ENCODE measurements around the gene TPI1.

The TPI1 gene

DNA sequence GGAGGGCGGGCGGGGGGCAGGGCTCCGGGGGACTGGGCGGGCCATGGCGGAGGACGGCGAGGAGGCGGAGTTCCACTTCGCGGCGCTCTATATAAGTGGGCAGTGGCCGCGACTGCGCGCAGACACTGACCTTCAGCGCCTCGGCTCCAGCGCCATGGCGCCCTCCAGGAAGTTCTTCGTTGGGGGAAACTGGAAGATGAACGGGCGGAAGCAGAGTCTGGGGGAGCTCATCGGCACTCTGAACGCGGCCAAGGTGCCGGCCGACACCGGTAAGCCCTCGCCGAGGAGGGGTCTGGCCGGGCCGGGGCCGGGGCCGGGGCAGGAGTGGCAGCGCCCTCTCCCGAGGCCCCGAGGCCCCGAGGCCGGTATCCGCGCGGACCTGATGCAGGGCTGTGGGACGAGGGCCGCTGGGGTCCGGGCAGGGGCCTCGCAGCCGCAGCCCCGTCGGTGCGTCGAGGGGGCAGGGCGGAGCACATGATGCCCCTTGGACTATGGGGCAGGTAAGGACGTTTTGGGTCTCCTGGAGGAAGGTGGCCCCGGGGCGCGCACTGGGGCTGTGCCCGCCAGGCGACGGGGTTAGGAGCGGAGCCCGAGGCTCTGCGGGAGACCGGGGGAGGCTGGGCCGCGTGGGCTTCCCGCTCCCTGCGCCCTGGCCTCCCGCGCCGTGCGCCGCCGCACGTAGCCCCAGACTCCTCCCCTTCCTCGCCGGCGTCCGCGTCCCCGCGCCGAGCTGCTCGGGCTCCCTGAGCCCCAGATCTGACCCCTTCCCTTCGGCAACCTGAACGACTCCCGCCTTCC, at the start of gene TPI1:
TPI1 (plus strand) TSS at position 119 of the 798 bp plus-strand sequence; CDS start at position 155, 36 bp downstream.
- no peak for FAIRE-seq

GRCh38 chr12:6817662-6818157, 49.6 kb upstream of the TPI1 start:
- no peak for FAIRE-seq

GRCh38 chr12:6818222-6818621, 49.1 kb upstream of the TPI1 start:
- no peak for FAIRE-seq

DNA sequence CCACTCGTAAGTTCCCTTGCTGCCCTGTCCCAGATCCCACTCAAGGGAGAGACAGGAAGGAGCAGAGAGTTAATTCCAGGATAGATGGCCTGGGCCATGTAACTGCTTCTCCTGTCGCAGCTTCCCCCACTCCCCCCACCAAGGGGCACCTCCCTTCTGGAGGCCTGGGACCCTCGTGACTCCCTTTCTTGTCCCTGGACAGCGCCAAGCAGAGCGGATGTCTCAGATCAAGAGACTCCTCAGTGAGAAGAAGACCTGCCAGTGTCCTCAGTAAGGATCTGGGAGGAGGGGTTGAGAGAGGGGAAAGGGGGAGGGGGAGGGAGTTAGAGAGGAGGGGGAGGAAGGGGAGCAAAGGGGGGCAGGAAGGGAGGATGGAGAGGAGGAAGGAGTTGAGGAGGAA, 48.7 kb upstream of the TPI1 start:
- FAIRE-seq = no peak

GRCh38 chr12:6819106-6820030, 48.0 kb upstream of the TPI1 start:
- FAIRE-seq = no peak

- no peak for FAIRE-seq
These were observed 47.2 kb upstream of the TPI1 start for GRCh38 chr12:6820166-6820565.

DNA sequence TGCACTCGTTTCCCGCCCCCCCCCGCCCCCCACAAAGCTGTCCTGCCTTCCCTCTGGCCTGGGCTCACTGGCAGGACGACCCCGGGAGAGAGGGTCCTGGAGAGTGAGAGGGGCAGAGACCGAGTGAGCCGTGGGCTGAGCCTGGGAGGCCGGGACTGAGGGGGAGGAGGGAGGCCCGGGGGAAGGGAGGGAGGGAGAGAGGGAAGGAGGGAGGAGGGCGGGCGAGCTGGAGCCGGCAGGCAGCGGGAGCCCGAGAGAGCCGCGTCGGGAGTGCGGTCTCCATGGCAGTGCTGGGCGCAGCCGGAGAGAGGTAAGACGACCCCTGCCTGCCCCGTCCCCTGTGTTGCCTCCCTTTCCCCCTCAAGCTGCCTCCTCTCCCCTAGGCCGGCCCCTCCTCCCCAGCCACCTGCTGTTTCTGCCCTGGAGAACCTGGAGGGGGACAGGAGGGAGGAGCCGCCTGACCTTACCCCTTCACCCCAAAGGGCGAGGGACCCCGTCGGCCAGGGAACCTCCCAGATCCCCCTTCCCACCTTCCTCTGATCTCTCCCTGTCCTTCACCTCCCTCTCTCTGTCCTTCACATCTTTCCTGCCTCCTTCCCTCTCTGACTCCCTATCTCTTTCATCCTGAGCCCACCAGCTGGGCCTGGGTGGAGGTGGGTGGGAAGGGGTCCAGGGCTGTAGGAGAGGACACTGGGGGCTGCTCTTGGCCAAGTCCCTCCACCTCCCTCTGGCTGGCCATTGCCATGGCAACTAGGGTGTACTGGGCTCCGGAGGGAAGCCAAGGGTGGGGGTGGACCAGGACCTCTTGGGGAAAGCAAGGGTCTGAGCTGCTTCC, 45.5 kb upstream of the TPI1 start, which contains the start of gene GPR162:
GPR162 (plus strand) TSS at position 231 of the 835 bp plus-strand sequence. CDS start 2,078 bp downstream, outside the sequence.
- no peak for FAIRE-seq

GRCh38 chr12:6822426-6823135, 44.8 kb upstream of the TPI1 start:
- FAIRE-seq = no peak

GRCh38 chr12:6823182-6824084, 43.9 kb upstream of the TPI1 start:
- no peak for FAIRE-seq

DNA sequence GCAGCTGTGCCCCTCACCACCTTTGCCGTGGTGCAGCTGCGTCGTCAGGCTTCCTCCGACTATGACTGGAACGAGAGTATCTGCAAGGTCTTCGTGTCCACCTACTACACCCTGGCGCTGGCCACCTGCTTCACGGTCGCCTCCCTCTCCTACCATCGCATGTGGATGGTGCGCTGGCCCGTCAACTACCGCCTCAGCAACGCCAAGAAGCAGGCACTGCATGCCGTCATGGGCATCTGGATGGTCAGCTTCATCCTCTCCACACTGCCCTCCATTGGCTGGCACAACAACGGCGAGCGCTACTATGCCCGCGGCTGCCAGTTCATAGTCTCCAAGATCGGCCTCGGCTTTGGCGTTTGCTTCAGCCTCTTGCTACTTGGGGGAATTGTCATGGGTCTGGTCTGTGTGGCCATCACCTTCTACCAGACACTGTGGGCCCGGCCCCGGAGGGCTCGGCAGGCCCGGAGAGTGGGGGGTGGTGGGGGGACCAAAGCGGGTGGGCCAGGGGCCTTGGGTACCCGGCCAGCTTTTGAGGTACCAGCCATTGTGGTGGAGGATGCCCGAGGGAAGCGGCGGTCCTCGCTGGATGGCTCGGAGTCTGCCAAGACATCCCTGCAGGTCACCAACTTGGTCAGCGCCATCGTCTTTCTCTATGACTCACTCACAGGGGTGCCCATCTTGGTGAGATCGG, 43.1 kb upstream of the TPI1 start:
- no peak for FAIRE-seq

DNA sequence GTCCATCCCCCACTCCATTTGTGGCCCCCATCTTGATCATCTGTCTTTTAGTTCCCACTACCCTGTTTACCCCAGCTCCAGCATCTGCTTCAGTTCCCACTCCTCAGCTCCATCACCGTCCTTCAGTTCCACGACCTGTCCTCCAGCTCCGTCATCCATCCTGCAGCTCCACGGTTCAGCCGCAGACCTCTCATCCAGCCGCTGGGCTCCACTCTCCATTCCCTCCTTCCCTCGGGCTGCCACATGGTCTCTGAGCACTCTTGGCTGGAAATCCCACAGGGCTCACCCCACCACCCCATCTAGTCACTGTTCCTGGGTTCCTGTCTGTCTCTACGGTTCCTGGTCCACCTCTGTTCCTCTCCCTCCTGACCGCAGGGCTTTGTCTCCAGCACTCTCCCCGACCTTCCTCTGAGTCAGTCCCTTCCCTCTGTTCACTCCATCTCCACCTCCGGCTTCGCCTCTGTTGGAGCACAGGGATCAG, 42.4 kb upstream of the TPI1 start:
- FAIRE-seq = no peak

DNA sequence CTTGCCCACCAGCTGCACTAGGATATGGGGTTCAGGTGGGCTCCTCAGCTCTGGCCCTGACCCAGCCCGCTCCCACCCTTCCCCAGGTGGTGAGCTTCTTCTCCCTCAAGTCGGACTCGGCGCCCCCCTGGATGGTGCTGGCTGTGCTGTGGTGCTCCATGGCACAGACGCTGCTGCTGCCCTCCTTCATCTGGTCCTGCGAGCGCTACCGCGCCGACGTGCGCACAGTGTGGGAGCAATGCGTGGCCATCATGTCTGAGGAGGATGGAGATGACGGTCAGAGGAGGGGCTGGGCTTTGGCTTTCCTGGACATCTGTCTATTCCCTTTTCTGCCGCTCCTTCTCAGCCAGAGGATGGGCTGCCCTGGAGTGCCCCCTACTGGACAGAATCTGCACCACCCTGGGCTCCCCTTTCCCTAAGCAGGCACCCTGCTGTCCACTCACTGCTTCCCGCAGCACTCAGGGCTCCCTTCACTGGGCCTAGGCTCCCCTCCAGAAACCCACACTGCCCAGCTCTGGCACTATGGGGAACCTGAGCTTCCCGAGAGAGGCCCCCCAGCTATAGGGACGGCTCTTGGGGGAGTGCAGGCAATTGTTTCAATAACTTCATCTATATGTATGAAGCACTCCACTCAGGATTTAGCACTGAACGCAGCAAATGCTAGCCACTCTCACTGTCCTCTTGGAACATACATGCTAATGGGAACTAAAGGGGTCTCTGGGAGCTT, 41.8 kb upstream of the TPI1 start:
- FAIRE-seq = no peak

DNA sequence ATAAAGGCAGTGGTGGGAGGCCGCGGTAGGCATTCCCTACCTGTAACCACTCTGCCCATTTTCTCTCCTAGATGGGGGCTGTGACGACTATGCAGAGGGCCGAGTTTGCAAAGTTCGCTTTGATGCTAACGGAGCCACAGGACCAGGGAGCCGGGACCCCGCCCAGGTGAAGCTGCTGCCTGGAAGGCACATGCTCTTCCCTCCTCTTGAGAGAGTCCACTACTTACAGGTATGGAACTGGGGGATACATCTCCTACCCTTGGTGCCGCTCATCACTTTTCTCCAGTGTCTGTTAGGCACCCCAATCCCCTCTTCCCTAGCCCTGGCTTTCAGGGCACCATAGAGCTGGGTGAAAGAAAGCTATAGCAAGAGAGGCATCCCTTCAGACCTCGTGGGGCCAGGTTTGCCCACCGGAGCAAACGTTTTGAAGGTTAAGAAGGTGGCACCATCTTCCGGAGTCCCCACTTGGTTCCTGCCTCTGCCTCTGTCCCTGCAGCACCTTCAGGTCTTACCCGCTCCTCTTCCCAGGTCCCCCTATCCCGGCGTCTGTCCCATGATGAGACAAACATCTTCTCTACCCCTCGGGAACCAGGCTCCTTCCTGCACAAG, 41.1 kb upstream of the TPI1 start:
- FAIRE-seq = no peak

GRCh38 chr12:6826734-6827436, 40.4 kb upstream of the TPI1 start:
- no peak for FAIRE-seq

- FAIRE-seq = no peak
These were observed 39.9 kb upstream of the TPI1 start for GRCh38 chr12:6827437-6827911.

DNA sequence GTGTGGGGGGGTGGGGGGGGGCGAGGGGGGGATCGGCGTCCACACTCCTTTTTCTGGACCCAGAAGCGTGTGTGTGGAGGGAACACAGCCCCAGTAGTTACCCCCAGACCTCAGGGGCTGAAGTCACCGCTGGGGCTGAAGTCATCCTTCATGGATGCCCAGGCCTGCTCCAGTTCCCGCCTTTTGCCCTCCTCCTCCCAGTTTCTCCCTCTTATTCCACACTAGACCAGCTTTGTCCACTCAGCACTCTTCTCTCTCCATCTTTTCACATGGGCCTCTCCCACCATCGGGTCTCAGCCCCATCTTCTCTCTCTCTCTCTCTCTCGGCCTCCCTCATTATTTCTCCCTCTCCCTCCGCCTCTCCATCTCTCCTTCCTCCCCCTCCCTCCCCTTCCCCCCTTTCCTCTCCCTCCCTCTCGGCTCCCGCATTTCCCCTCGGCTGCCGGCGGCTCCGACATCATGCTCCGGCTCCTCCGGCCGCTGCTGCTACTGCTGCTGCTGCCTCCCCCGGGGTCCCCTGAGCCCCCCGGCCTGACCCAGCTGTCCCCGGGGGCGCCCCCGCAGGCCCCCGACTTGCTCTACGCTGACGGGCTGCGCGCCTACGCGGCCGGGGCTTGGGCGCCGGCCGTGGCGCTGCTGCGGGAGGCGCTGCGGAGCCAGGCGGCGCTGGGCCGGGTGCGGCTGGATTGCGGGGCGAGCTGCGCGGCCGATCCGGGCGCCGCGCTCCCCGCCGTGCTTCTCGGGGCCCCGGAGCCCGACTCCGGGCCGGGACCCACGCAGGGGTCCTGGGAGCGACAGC, 39.1 kb upstream of the TPI1 start, which contains the start of gene P3H3:
P3H3 (plus strand) TSS at position 426 of the 799 bp plus-strand sequence; CDS start at position 460, 34 bp downstream.
- no peak for FAIRE-seq

Data from colon (tissue), 2 donors.